Upper lobe of right lung (tissue), 1 donor: ENCODE measurements around the gene ZNF135. TPM values are rescaled to one million over a fixed set of nuclear protein-coding genes. Genes with fewer than 3 reads are reported as not detected.

Experiments
- ATAC-seq: fragments of 200-7000 bp; cut with Tn5 transposase; one replicate; pipeline ENCODE4 v1.9.1; 2020; ENCODE audit warnings: mild to moderate bottlenecking, moderate library complexity
- DNase-seq: peaks from one replicate; pipeline ENCODE4 v3.0.0-alpha.2; 2020
- H3K27ac ChIP-seq: fragments of 200-600 bp; one replicate; pipeline ENCODE4 v1.8.0; 2022
- H3K27me3 ChIP-seq: fragments of 200-600 bp; one replicate; pipeline ENCODE4 v1.8.0; 2022; ENCODE audit warnings: mild to moderate bottlenecking
- H3K36me3 ChIP-seq: fragments of 200-600 bp; one replicate; pipeline ENCODE4 v1.8.0; 2022
- H3K4me1 ChIP-seq: fragments of 200-600 bp; one replicate; pipeline ENCODE4 v1.8.0; 2022
- H3K4me3 ChIP-seq: fragments of 200-600 bp; one replicate; pipeline ENCODE4 v1.8.0; 2022; ENCODE audit warnings: mild to moderate bottlenecking
- H3K9me3 ChIP-seq: fragments of 200-600 bp; one replicate; pipeline ENCODE4 v1.8.0; 2022
- CTCF ChIP-seq: fragments of 200-600 bp; IDR thresholded peaks from one replicate; pipeline ENCODE4 v1.8.0; 2022; ENCODE audit warnings: antibody characterized with exemption
- intact Hi-C: fragments of 100-400 bp; cut with DNase I; formaldehyde crosslinking; loops from one replicate; pipeline ENCODE4 v1.11.0; 2022
- total RNA-seq: library from RNA; stranded (reverse); fragmentation: NEBNext Ultra II Directional; extraction: Animal tissue kit (Norgen Biotek cat#: 25700); gene quantifications from one replicate; pipeline ENCODE4 v1.2.1, GENCODE V29; 2021
- donor health status: DM: no; HTN: yes; CAD: no; lungs with severe emphysema.

The ZNF135 gene
- total RNA-seq, 1 donor from 2014 or later = 4.1 TPM

GRCh38 chr19:58056861-58057260 is 2.2 kb upstream of the ZNF135 start:
- Histone ChIP-seq H3K4me3 (no peak overlapping the region), H3K36me3 (no peaks in the 10 kb centered on the region), H3K9me3 (peaks cover 4% of the 10 kb centered on the region), H3K4me1 (no peaks in the 10 kb centered on the region), H3K27ac (no peak overlapping the region), H3K27me3 (no peaks in the 10 kb centered on the region)
- no peak for DNase-seq
- intact Hi-C loops = no loop called here
- no peak for TF ChIP-seq CTCF
- ATAC-seq = no peak

- Histone ChIP-seq H3K36me3 (no peaks in the 10 kb centered on the region), H3K27ac (peak overlapping the region; percentile 89), H3K4me3 (no peak overlapping the region), H3K9me3 (peaks cover 4% of the 10 kb centered on the region), H3K4me1 (no peaks in the 10 kb centered on the region), H3K27me3 (no peaks in the 10 kb centered on the region)
- DNase-seq (no peak), ATAC-seq (no peak)
- TF ChIP-seq CTCF = no peak
- intact Hi-C loops = no loop called here
Observed at GRCh38 chr19:58058467-58058866, 615 bp upstream of the ZNF135 start.

GRCh38 chr19:58059671-58060078 is 593 bp downstream of the ZNF135 start:
- intact Hi-C loops = no loop called here
- Histone ChIP-seq H3K4me3 (peak overlapping the region; percentile 66), H3K27me3 (no peaks in the 10 kb centered on the region), H3K27ac (peak overlapping the region; percentile 89), H3K4me1 (no peaks in the 10 kb centered on the region), H3K9me3 (peaks cover 4% of the 10 kb centered on the region), H3K36me3 (no peaks in the 10 kb centered on the region)
- no peak for DNase-seq
- ATAC-seq = peak; percentile 3
- no peak for TF ChIP-seq CTCF

- H3K4me3 ChIP-seq = peak overlapping the region; percentile 66
- no peak for ATAC-seq
- H3K4me1 ChIP-seq = no peaks in the 10 kb centered on the region
- no peak for TF ChIP-seq CTCF
- DNase-seq = no peak
- H3K27me3 ChIP-seq = no peaks in the 10 kb centered on the region
- H3K9me3 ChIP-seq = peaks cover 4% of the 10 kb centered on the region
- H3K36me3 ChIP-seq = no peaks in the 10 kb centered on the region
- H3K27ac ChIP-seq = no peak overlapping the region
- intact Hi-C loops = no loop called here
Observed at GRCh38 chr19:58060231-58060630, 1.1 kb downstream of the ZNF135 start.

GRCh38 chr19:58063712-58064111 is 4.6 kb downstream of the ZNF135 start:
- TF ChIP-seq CTCF = no peak
- Histone ChIP-seq H3K9me3 (peaks cover 35% of the 10 kb centered on the region), H3K4me1 (no peaks in the 10 kb centered on the region), H3K27ac (no peak overlapping the region), H3K27me3 (no peaks in the 10 kb centered on the region), H3K4me3 (no peak overlapping the region), H3K36me3 (no peaks in the 10 kb centered on the region)
- intact Hi-C loops = no loop called here
- ATAC-seq (no peak), DNase-seq (no peak)

GRCh38 chr19:58067240-58067912 is 8.3 kb downstream of the ZNF135 start:
- H3K4me1 ChIP-seq = no peaks in the 10 kb centered on the region
- TF ChIP-seq CTCF = no peak
- peaks cover 56% of the 10 kb centered on the region for H3K9me3 ChIP-seq
- no peak for DNase-seq
- no peak overlapping the region for H3K4me3 ChIP-seq
- no peaks in the 10 kb centered on the region for H3K36me3 ChIP-seq
- H3K27ac ChIP-seq = no peak overlapping the region
- no peak for ATAC-seq
- intact Hi-C loops = no loop called here
- H3K27me3 ChIP-seq = no peaks in the 10 kb centered on the region
